H7 (cell line): ENCODE measurements around the gene DLD. TPM values are rescaled to one million over a fixed set of nuclear protein-coding genes. Genes with fewer than 3 reads are reported as not detected.
"Not testable (repeated sequence)": the region's sequence is repeated elsewhere in the genome, so short reads cannot be mapped to it uniquely, and the experiment has no call there.

Experiments used
- DNase-seq: peaks from one replicate; pipeline ENCODE4 v3.0.0; 2012
- H3K27me3 ChIP-seq: 2 replicates; pipeline ENCODE4 v1.6.0; 2011; ENCODE audit warnings: mild to moderate bottlenecking, low read length; ENCODE audit not compliant: control insufficient read depth, insufficient read depth
- H3K36me3 ChIP-seq: replicated peaks from 2 replicates; pipeline ENCODE4 v1.5.1; 2011; ENCODE audit warnings: low read length; ENCODE audit not compliant: control insufficient read depth, insufficient read depth
- H3K4me3 ChIP-seq: 2 replicates; pipeline ENCODE4 v1.5.1; 2011; ENCODE audit warnings: low read depth, mild to moderate bottlenecking, control low read depth, low read length, moderate library complexity; ENCODE audit not compliant: insufficient read depth
- total RNA-seq: library from RNA; depleted of rRNA; stranded (reverse); fragments of >200 nt; shearing (Covaris generic); gene quantifications from 2 replicates; pipeline ENCODE4 v1.2.3, GENCODE V29; 2014

DLD gene
- total RNA-seq, 1 experiment from 2014 or later, result 58.5 TPM

DNA sequence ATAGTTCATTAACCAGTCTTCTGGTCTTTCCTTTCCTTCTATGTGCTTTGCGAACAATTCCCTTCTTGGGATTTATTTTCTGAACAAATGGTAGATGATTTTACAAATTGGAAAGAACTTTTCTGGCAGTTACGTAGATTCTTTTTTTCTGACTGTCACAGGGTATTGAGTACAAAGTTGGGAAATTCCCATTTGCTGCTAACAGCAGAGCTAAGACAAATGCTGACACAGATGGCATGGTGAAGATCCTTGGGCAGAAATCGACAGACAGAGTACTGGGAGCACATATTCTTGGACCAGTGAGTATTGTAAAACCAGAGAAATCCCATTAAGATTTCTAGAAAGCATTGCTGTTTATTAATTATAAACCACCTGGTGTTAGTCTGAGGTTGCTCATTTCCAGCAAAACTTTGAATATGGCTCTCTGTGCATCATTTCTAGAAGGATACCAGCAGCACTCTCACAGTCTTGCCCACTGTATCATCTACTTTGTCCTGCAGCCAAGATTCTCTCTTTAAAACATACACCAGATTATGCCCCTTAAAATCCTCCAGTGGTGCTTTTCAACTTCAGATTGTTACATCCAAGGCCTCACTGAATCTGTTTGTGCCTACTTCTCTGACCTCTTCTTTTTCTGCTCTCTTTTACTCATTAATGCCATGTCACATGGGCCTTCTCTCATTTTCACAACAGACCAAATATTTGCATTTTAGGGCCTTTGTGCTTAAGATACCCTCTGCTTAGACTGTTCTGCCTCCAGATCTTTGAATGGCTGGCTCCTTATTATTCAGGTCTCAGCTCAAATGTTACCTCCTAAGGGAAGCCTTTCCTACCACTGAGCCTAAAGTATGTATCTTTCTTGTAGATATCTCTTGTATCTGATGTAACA, 27.0 kb downstream of the DLD start:
- H3K4me3 ChIP-seq, result no peak overlapping the region
- H3K27me3 ChIP-seq, result no peaks in the 10 kb centered on the region
- H3K36me3 ChIP-seq, result peaks cover 12% of the 10 kb centered on the region
- no peak for DNase-seq

DNA sequence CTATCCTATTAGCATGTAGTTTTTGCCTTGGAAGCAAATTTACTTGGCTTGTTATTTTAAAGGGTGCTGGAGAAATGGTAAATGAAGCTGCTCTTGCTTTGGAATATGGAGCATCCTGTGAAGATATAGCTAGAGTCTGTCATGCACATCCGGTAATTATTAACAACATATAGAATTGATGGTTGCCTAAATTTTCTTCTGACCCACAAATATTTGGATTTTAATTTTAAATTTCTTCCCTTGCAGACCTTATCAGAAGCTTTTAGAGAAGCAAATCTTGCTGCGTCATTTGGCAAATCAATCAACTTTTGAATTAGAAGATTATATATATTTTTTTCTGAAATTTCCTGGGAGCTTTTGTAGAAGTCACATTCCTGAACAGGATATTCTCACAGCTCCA, 28.0 kb downstream of the DLD start:
- H3K27me3 ChIP-seq, result no peaks in the 10 kb centered on the region
- no peak overlapping the region for H3K4me3 ChIP-seq
- H3K36me3 ChIP-seq, result peaks cover 14% of the 10 kb centered on the region
- DNase-seq, result no peak

DNA sequence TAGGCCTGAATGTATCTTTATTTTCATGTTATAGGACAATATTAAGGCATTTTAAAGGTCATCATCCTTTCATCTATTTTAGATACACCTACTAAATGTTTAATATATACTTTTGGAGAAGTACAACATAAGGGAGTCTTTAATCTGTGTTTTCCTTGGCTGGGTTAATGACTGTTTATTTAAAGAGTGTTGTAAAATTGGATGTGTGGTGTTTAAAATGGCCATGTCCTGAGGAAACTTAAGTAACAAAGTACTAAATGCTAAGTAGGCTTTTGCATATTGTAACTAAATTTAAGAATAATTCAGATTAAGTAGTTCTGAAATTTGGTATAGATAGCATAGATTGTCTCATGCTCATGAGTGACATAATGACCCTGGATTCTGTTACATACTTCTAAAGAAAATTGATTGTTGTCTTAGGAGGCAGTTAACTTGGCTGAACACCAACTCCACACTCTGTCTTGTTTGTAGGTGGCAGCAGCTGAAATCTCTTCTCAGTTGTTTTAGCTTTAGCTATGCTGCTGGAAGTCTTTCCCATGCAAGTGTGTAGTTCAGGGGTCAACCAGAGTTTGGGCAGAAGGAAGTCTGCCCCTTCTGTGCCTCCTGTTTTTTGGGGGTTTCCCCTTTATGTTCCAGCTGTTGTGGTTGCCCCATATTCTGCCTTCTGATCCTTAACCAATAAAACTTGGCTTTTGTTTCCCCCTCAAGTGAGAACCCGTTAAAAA, 29.2 kb downstream of the DLD start:
- Histone ChIP-seq H3K4me3 (no peak overlapping the region), H3K36me3 (peaks cover 14% of the 10 kb centered on the region), H3K27me3 (no peaks in the 10 kb centered on the region)
- DNase-seq, result no peak

DNA sequence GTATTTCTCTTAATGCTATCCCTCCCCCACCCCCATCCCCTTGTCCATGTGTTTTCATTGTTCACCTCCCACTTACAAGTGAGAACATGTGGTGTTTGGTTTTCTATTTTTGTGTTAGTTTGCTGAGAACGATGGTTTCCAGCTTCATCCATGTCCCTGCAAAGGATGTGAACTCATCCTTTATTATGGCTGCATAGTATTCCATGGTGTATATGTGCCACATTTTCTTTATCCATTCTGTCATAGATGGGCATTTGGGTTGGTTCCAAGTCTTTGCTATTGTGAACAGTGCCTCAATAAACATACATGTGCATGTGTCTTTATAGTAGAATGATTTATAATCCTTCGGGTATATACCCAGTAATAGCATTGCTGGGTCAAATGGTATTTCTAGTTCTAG, 30.8 kb downstream of the DLD start:
- H3K4me3 ChIP-seq, DNase-seq, H3K27me3 ChIP-seq: not testable (repeated sequence)
- H3K36me3 ChIP-seq, result peaks cover 14% of the 10 kb centered on the region

DNA sequence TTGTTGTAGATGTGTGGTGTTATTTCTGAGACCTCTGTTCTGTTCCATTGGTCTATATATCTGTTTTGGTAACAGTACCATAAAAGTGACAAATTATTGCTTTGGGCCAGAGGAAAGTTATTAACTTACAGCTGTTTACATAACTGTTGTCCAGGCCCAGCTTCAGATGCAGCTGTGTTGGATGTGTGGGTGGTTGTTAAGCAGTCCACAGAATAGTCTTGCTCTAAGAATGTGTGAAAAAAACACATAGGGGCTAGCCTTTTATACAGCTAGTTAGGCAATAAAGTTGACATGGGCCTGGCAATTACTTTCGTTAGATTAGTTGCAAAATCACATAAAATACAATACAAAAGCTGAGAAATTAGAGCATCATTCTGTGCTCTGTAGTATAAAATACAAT, 31.9 kb downstream of the DLD start:
- H3K27me3 ChIP-seq, result no peaks in the 10 kb centered on the region
- no peak overlapping the region for H3K4me3 ChIP-seq
- DNase-seq, result no peak
- peaks cover 7% of the 10 kb centered on the region for H3K36me3 ChIP-seq

DNA sequence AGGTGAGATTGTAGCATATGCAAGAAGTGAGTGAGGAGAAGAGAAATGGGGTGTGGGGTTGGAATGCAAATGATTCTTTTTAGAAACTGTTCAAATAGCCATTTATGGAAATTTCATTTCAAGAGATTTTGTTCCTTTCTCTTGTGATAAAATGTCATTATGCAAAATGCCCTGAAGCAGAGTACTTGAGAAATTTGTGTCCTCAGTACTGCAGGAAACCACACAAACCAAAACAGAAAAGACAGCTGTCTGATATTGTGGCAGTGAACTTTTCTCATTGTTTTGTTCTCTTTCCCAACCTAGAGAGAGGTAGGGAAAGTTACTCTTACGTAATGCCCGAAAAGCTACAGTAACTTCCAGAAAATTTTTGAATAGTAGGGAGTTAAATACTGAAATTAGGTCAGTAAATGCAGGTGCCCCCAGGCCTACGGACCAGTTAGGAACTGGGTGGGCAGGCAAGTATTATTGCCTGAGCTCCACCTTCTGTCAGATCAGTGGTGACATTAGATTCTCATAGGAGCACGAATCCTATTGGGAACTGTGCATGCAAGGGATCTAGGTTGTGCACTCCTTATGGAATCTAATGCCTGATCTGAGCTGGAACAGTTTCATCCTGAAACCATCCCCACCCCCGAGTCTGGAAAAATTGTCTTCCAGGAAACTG, 34.0 kb downstream of the DLD start:
- Histone ChIP-seq H3K4me3 (no peak overlapping the region), H3K36me3 (peaks cover 2% of the 10 kb centered on the region), H3K27me3 (no peaks in the 10 kb centered on the region)
- no peak for DNase-seq

DNA sequence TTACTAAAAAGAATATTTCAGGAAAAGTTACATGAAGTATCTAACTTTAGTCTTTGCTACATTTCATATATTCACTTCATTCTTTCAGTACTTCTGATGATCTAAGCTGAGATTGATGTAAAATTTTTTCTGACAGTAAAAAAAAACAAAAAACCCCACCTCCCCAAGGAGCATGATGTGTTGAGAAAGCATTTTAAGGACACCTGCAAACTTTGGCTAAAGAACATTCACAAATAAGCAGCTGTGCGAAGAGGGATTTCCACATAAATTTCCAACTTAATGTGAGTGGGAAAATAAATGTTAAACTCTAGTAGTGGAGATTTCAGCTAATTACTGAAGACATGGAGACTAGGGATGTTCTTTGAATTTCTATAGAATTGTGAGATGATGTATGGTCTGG, 35.5 kb downstream of the DLD start:
- Histone ChIP-seq H3K27me3 (no peaks in the 10 kb centered on the region), H3K4me3 (no peak overlapping the region), H3K36me3 (peaks cover 2% of the 10 kb centered on the region)
- DNase-seq, result no peak

DNA sequence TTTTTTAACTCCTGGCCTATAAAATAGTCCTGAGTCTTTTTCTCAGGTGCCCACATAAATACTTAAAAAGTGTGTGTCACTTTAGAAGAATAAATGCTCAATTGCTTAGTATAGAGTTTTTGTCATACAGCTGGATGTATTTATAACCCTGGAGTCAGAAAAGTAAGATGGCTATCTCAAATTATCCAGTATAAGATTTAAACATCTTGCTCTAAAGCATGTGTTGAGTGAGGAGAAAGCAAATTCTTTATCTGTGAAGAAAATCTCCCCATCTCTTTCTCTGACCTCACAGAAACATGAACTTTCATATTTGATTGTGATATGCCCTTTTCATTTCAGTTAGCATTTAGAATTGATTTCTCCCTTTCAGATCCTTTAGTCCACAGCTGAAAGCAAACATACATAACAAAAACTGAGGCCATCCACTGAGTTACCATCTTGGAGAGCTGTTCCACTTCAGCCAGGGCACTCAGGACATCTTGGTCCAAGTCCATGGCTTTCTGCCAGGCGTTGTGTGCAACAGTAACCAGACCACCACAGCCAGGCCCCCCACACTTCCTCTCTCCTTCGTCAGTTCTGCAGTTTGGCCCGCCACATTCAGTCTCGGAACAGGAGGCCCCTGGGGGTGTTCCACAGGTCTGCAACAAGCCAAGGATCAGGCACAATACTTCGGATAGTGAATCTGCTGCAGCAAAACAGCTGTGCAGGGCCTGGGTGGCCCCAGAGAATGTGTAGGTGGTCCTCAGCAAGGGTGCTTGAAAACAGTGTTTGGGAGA, 40.9 kb downstream of the DLD start:
- H3K27me3 ChIP-seq, result no peaks in the 10 kb centered on the region; the same call in 1 of the 2 replicates
- no peaks in the 10 kb centered on the region; the same call in none of the 2 replicates for H3K36me3 ChIP-seq
- no peak overlapping the region for H3K4me3 ChIP-seq
- no peak for DNase-seq

DNA sequence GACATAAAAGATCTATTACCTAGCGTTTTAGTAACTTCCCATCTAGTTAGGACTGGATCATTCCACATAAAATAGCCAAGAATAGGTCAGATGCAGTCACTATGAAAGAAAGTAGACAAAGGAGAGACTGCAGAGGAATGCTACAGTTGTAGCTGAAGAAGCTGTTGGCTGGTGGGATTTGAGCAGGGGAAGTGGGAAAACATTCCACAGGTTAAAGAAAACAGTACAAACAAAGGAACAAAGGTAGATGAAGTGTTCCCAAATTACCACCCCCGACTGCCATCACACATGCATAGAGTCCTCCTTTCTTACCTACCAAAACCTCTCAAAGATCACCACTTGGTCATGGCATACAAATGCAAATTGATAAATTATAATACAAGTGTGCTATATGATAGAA, 41.8 kb downstream of the DLD start:
- no peaks in the 10 kb centered on the region; the same call in none of the 2 replicates for H3K36me3 ChIP-seq
- H3K4me3 ChIP-seq, result no peak overlapping the region
- no peaks in the 10 kb centered on the region; the same call in 1 of the 2 replicates for H3K27me3 ChIP-seq
- peak; percentile 34 for DNase-seq

DNA sequence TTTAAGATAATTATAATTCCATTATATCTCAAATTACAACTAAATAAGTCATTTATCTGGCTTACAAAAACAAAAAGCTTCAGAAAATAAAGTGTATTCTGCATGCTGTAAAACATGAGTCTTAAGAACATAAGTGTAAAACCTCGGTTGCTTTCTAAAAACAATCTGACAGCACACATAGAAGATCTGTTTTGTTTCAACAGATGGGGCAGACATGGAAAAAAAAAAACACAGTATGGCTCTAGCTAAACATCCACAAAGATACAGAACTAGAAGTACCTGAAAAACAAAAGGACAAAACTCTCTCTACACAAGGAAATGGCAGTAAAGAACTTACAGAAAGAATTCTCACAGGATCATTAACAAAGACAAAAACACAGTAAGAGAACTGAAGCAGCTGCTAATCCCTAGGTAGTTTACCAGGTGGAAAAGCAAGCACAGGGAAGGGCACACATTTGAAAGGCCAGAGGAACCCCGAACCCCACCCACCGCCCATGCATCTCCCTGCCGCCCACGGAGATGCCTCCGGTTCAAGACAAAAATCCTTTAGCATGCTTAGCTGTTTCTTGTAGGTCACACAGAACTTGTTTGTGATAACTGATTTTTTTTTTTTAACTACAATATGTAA, 42.5 kb downstream of the DLD start:
- DNase-seq, result no peak
- H3K4me3 ChIP-seq, result no peak overlapping the region
- no peaks in the 10 kb centered on the region; the same call in 1 of the 2 replicates for H3K27me3 ChIP-seq
- H3K36me3 ChIP-seq, result no peaks in the 10 kb centered on the region; the same call in none of the 2 replicates

DNA sequence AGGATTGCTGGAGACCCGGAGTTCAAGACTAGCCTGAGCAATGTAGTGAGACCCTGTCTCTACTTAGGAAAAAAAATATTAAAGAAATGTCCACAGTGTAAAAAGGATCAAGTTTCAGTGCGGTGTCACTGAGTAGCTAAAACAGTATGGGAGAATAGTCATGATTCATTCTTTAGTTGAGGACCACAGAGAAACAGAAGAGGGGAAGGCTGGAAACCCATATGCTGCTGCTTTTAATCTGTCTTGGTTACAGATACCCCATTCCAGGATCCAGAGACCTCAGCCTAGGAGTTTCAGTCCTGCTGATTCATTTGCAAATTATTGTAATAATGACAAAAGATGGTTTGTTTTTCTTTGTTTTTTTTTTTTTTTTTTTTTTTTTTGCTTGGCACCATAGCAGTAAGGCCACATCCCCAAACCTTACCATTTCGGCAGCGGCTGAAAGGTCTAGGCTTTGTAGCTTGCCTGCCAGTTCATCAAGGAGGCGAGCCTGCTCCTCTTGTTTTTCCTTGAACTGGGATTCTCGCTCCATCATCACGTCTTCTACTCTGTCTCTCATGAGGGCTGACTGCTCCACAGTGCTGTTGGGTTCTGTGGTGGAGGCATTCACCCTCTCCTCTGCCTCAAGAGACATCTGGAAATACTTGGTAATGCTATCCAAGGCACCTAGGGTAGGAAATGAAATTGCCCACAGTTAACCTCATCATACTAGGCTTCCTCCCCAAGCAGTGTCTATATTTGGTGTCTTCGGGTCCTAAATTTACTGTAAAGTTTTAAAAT, 44.2 kb downstream of the DLD start:
- Histone ChIP-seq H3K4me3 (no peak overlapping the region), H3K36me3 (peaks cover 8% of the 10 kb centered on the region)

DNA sequence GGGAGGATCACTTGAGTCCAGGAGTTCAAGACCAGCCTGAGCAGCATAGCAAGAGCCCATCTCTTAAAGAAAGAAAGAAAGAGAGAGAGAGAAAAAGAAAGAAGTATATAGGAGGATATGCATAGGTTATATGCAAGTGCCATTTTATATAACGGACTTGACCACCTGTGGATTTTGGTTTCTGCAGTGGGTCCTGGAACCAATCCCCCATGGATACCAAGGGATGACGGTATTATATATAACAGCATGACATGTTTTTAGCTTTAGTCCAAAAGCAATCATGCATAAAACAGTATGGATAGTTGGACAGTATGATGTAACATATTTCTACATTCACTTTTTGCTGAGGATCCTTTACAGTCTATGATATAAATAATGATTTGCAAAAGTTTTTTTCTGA, 45.3 kb downstream of the DLD start:
- no peak for DNase-seq
- H3K36me3 ChIP-seq, result peaks cover 12% of the 10 kb centered on the region

More for the DNA sequence above, 44.2 kb downstream of the DLD start:
- no peak for DNase-seq
- no peaks in the 10 kb centered on the region; the same call in 1 of the 2 replicates for H3K27me3 ChIP-seq

DNA sequence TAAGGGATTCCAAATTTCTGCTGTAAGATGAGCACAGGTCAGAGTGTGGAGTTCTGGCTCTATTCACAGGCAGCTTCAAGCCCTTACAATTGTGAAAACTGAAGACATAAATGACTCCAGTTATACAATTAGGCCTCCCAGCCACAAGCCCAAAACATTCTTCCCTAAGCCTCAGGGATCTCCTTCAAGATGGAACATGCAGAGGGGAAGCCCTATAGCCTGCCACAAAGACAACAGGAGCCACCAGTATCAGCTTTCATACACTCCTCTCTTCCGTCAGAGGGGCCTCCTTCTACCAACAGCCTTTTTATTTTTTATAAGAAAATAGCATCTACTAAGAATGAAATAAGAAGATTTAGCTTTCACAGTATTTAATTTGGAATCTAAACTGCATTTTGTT, 46.5 kb downstream of the DLD start:
- DNase-seq, result no peak
- peaks cover 12% of the 10 kb centered on the region for H3K36me3 ChIP-seq
- H3K27me3 ChIP-seq, result no peaks in the 10 kb centered on the region
- H3K4me3 ChIP-seq, result no peak overlapping the region

More for the DNA sequence above, 45.3 kb downstream of the DLD start:
- H3K27me3 ChIP-seq, result no peaks in the 10 kb centered on the region; the same call in 1 of the 2 replicates
- no peak overlapping the region for H3K4me3 ChIP-seq
